ENCODE results near the gene ZNF778.

ZNF778 gene

DNA sequence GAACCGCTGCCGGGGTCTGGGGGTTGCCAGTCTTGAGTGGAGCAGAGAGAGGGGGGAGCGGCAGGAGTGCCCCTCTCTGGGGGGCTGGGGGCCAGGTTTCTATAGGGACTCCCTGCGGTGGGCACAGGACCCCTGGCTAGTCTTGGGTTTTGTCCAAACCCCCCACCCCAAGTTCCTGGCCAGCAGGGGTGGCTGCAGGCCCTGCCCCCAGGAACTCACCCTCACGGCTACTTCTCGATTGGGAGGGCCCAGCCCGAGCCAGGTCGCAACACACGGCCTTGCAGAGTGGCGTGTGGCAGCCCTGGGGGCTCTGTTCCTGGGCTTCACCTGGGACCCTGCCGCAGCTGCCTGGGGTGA is 45.4 kb upstream of the ZNF778 start:
- ChIA-PET POLR2A (no interaction called here), CTCF (no interaction called here)
- DNase-seq (ENCODE audit: low read depth, low spot score), result no peak
- no peak overlapping the region for H3K4me3 ChIP-seq (ENCODE audit: low read depth, low read length)
- TF ChIP-seq, protein P1, sequence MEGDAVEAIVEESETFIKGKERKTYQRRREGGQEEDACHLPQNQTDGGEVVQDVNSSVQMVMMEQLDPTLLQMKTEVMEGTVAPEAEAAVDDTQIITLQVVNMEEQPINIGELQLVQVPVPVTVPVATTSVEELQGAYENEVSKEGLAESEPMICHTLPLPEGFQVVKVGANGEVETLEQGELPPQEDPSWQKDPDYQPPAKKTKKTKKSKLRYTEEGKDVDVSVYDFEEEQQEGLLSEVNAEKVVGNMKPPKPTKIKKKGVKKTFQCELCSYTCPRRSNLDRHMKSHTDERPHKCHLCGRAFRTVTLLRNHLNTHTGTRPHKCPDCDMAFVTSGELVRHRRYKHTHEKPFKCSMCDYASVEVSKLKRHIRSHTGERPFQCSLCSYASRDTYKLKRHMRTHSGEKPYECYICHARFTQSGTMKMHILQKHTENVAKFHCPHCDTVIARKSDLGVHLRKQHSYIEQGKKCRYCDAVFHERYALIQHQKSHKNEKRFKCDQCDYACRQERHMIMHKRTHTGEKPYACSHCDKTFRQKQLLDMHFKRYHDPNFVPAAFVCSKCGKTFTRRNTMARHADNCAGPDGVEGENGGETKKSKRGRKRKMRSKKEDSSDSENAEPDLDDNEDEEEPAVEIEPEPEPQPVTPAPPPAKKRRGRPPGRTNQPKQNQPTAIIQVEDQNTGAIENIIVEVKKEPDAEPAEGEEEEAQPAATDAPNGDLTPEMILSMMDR (IDR thresholded peaks at IDR 0.05; ENCODE audit: insufficient read depth, low read length, missing control alignments), result no peak

GRCh38 chr16:89172528-89173173 is 44.9 kb upstream of the ZNF778 start:
- DNase-seq (ENCODE audit: low read depth, low spot score), result no peak
- POLR2A ChIA-PET, result no interaction called here
- CTCF ChIA-PET, result no interaction called here
- no peak overlapping the region for H3K4me3 ChIP-seq (ENCODE audit: low read depth, low read length)
- TF ChIP-seq, protein P1 (IDR thresholded peaks at IDR 0.05; ENCODE audit: insufficient read depth, low read length, missing control alignments), result no peak

DNA sequence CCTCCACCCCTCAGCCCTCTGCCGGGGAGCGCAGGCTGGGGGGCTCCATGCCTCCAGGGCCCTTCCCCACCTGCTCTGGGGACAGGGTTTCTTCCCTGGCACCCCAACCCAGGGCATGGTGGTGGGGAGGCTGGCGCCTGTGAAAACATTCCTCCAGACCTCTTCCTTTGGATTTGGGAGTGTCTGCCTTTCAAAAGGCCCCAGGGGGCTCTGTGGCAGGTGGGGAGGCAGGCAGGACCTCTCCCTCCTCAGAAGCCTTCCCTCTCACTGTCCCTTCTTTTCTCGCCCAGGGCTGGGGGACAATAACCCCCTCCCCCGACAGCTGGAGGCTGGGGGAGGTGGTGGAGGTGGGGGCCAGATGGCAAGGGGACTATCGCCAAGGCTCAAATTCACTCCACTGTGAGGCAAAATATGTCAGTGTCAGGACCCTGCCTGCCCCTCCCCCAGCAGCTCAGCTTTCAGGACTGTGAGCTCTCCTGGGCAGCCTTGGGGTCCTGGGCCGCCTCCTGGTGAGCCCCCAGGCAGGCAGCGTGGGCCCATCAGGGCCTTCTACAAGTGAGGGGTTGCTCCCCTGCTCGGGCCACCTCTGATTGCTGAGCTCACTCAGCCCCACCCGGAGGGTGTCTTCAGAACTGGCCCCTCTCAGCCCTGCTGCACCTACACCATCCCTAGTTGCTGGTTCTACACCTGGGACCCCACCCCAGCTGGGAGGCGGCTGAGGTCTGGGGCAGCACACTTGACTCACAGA is 44.2 kb upstream of the ZNF778 start:
- POLR2A ChIA-PET, result interaction anchor here (0.6 kb wide), 1 partner anchor 335 kb away, joined by 3 read pairs; the partner anchor contains the start of gene SPG7
- TF ChIP-seq, protein P1 (IDR thresholded peaks at IDR 0.05; ENCODE audit: insufficient read depth, low read length, missing control alignments), result no peak
- H3K4me3 ChIP-seq (ENCODE audit: low read depth, low read length), result no peak overlapping the region
- no peak for DNase-seq (ENCODE audit: low read depth, low spot score)
- CTCF ChIA-PET, result interaction anchor here (1.2 to 3.2 kb wide), 5 partner anchors 8 to 436 kb away, joined by 3 to 9 read pairs (median 5); partner anchors contain the start of gene ZNF778

- no peak for DNase-seq (ENCODE audit: low read depth, low spot score)
- POLR2A ChIA-PET, result interaction anchor here (0.6 kb wide), 1 partner anchor 334 kb away, joined by 3 read pairs; the partner anchor contains the start of gene SPG7
- H3K4me3 ChIP-seq (ENCODE audit: low read depth, low read length), result no peak overlapping the region
- TF ChIP-seq, protein P1 (IDR thresholded peaks at IDR 0.05; ENCODE audit: insufficient read depth, low read length, missing control alignments), result no peak
- CTCF ChIA-PET, result interaction anchor here (1.2 to 3.2 kb wide), 5 partner anchors 9 to 437 kb away, joined by 3 to 9 read pairs (median 5); partner anchors contain the start of gene ZNF778
Observed at GRCh38 chr16:89174055-89174827, 43.3 kb upstream of the ZNF778 start.

DNA sequence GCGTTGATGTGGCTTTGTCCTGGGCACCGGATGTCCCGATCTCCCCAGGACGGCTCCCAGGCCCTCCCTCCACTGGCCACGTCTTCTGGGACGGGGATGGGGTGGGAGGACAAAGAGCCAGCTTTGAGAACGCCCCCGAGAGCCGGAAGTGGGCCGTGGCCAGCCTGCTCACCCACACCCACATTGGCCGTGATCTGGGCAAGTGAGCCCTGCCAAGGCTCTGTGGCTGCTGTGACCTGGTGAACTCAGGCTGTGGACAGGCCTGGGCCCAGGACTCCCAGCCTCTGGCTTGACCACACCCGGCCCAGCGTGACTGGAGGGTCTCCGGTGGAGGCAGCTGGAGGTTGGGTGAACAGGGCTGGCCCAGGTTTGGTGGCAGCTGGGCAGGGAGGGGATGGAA is 42.6 kb upstream of the ZNF778 start:
- no peak for DNase-seq (ENCODE audit: low read depth, low spot score)
- TF ChIP-seq, protein P1 (IDR thresholded peaks at IDR 0.05; ENCODE audit: insufficient read depth, low read length, missing control alignments), result no peak
- no peak overlapping the region for H3K4me3 ChIP-seq (ENCODE audit: low read depth, low read length)
- CTCF ChIA-PET, result interaction anchor here (1.4 to 3.2 kb wide), 4 partner anchors 10 to 43 kb away, joined by 3 to 9 read pairs (median 5); partner anchors contain the start of gene ZNF778
- POLR2A ChIA-PET, result no interaction called here
